ENCODE results near the gene SYF2. TPM values are rescaled to one million over a fixed set of nuclear protein-coding genes. Genes with fewer than 3 reads are reported as not detected.
"Not testable (repeated sequence)": the region's sequence is repeated elsewhere in the genome, so short reads cannot be mapped to it uniquely, and the experiment has no call there.

The SYF2 gene
- total RNA-seq (2014; rRNA removed; shearing (Covaris generic)) (22.9 and 24.6 TPM in 2 replicates), polyA plus RNA-seq (2016; fragmentation: Nextera tagmentation; extraction: Ambion mirVana) (74.5 and 82.6 TPM in 2 replicates)
- long read RNA-seq, transcript SYF2-201 (7 exons, 1,345 nt), result major isoform, 12 of 15 reads
- long read RNA-seq, partial matches to known transcripts, result 2 of 15 reads
- long read RNA-seq, other reads (novel, unspliced or antisense), result 1 of 15 reads

DNA sequence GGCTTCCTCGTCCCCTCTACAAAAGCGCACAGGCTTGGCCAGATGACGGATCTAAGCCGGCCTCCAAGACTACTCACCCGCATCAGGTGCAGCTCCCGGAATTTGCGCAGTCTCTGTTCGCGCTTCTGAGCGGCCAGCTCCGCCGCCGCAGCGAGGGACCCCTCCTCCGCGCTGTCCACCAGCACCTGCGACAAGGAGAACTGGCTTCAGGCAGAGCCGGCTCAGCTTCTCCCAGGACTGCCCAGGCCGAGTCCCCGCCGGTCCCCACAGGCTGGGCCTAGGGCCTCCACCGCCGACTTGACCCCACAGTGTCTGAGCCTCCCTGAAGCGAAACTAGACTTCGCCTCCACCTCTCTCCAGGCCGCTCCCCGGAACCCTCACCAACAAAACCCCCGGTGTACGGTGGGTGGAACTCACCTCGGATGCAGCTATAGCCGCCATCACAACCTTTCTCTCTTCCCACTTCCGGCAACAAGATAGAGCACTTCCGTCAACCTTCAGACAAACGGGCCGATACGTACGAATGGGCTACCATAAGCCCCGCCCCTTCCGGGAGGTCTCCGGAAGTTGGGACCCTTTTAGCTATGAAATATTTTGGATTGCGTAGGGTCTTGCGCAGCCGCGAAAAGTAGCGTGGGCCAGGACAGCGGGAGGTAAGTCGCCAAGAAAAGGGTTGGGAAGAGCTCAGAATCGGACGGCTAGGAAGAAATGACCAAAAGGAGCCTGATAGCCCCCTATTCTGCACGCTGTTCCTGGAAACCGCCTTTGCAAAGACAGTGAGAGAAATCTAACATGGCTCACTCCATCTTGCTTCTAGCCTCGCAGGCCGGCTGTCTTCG lies at the start of gene SYF2:
Gene SYF2, minus strand, starts transcription at position 476 of the 839 bp plus-strand sequence. Its CDS starts 35 bp downstream, at position 441.
- Histone ChIP-seq H3K4me3 (peak within 1 kb of the TSS; percentile 80), H3K36me3 (ENCODE audit: insufficient read depth) (peaks cover 22% of the 10 kb centered on the region), H3K27me3 (ENCODE audit: insufficient read depth) (no peaks in the 10 kb centered on the region), H3K4me1 (ENCODE audit: insufficient read depth) (peaks cover 5% of the 10 kb centered on the region), H3K9me2 (ENCODE audit: insufficient read depth) (no peaks in the 10 kb centered on the region), H3K4me2 (peak within 1 kb of the TSS; percentile 86), H4K20me1 (replicated peaks; ENCODE audit: insufficient read depth) (peaks cover 2% of the 10 kb centered on the region; the same call in 1 of the 2 replicates), H3K27ac (ENCODE audit: low read depth) (peak within 1 kb of the TSS; percentile 93), H3K79me2 (replicated peaks; ENCODE audit: insufficient read depth) (peaks cover 46% of the 10 kb centered on the region), H2AFZ (no peak within 1 kb of the TSS), H3F3A (replicated peaks; ENCODE audit: low read depth) (no peaks in the 10 kb centered on the region)
- DNase-seq (ENCODE audit: low spot score) (peak; percentile 98), ATAC-seq (peak; percentile 91)
- peaks cover 13% of the 10 kb centered on the region for H3K4me1 Mint-ChIP-seq
- no peaks in the 10 kb centered on the region for H3K9me3 Mint-ChIP-seq
- H3K36me3 Mint-ChIP-seq (ENCODE audit: low read depth), result peaks cover 32% of the 10 kb centered on the region
- no peak within 1 kb of the TSS for H3K27ac Mint-ChIP-seq
- H3K4me3 Mint-ChIP-seq, result no peak within 1 kb of the TSS
- H3K27me3 Mint-ChIP-seq (ENCODE audit: insufficient read depth, low read depth, poor library complexity), result peaks cover 2% of the 10 kb centered on the region
- TF ChIP-seq, protein P1, sequence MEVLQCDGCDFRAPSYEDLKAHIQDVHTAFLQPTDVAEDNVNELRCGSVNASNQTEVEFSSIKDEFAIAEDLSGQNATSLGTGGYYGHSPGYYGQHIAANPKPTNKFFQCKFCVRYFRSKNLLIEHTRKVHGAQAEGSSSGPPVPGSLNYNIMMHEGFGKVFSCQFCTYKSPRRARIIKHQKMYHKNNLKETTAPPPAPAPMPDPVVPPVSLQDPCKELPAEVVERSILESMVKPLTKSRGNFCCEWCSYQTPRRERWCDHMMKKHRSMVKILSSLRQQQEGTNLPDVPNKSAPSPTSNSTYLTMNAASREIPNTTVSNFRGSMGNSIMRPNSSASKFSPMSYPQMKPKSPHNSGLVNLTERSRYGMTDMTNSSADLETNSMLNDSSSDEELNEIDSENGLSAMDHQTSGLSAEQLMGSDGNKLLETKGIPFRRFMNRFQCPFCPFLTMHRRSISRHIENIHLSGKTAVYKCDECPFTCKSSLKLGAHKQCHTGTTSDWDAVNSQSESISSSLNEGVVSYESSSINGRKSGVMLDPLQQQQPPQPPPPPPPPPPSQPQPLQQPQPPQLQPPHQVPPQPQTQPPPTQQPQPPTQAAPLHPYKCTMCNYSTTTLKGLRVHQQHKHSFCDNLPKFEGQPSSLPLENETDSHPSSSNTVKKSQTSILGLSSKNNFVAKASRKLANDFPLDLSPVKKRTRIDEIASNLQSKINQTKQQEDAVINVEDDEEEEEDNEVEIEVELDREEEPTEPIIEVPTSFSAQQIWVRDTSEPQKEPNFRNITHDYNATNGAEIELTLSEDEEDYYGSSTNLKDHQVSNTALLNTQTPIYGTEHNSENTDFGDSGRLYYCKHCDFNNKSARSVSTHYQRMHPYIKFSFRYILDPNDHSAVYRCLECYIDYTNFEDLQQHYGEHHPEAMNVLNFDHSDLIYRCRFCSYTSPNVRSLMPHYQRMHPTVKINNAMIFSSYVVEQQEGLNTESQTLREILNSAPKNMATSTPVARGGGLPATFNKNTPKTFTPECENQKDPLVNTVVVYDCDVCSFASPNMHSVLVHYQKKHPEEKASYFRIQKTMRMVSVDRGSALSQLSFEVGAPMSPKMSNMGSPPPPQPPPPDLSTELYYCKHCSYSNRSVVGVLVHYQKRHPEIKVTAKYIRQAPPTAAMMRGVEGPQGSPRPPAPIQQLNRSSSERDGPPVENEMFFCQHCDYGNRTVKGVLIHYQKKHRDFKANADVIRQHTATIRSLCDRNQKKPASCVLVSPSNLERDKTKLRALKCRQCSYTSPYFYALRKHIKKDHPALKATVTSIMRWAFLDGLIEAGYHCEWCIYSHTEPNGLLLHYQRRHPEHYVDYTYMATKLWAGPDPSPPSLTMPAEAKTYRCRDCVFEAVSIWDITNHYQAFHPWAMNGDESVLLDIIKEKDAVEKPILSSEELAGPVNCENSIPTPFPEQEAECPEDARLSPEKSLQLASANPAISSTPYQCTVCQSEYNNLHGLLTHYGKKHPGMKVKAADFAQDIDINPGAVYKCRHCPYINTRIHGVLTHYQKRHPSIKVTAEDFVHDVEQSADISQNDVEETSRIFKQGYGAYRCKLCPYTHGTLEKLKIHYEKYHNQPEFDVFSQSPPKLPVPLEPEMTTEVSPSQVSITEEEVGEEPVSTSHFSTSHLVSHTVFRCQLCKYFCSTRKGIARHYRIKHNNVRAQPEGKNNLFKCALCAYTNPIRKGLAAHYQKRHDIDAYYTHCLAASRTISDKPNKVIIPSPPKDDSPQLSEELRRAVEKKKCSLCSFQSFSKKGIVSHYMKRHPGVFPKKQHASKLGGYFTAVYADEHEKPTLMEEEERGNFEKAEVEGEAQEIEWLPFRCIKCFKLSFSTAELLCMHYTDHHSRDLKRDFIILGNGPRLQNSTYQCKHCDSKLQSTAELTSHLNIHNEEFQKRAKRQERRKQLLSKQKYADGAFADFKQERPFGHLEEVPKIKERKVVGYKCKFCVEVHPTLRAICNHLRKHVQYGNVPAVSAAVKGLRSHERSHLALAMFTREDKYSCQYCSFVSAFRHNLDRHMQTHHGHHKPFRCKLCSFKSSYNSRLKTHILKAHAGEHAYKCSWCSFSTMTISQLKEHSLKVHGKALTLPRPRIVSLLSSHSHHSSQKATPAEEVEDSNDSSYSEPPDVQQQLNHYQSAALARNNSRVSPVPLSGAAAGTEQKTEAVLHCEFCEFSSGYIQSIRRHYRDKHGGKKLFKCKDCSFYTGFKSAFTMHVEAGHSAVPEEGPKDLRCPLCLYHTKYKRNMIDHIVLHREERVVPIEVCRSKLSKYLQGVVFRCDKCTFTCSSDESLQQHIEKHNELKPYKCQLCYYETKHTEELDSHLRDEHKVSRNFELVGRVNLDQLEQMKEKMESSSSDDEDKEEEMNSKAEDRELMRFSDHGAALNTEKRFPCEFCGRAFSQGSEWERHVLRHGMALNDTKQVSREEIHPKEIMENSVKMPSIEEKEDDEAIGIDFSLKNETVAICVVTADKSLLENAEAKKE (CRISPR knock-in tag; IDR thresholded peaks at IDR 0.05), result no peak
- TF ChIP-seq, protein P2, sequence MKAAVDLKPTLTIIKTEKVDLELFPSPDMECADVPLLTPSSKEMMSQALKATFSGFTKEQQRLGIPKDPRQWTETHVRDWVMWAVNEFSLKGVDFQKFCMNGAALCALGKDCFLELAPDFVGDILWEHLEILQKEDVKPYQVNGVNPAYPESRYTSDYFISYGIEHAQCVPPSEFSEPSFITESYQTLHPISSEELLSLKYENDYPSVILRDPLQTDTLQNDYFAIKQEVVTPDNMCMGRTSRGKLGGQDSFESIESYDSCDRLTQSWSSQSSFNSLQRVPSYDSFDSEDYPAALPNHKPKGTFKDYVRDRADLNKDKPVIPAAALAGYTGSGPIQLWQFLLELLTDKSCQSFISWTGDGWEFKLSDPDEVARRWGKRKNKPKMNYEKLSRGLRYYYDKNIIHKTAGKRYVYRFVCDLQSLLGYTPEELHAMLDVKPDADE (IDR thresholded peaks at IDR 0.05), result 0 out of 2 replicates have a peak, but pooled peaks have one; percentile 41
- TF ChIP-seq POLR2AphosphoS5 (IDR thresholded peaks at IDR 0.05; ENCODE audit: low read depth) (peak; percentile 87), EZH2 (IDR thresholded peaks at IDR 0.05; ENCODE audit: low read depth, unreplicated experiment) (no peak), CREB1 (CRISPR knock-in tag; IDR thresholded peaks at IDR 0.05; ENCODE audit: low read depth) (peak; percentile 69), ZNF114 (CRISPR knock-in tag; IDR thresholded peaks at IDR 0.05) (no peak)

DNA sequence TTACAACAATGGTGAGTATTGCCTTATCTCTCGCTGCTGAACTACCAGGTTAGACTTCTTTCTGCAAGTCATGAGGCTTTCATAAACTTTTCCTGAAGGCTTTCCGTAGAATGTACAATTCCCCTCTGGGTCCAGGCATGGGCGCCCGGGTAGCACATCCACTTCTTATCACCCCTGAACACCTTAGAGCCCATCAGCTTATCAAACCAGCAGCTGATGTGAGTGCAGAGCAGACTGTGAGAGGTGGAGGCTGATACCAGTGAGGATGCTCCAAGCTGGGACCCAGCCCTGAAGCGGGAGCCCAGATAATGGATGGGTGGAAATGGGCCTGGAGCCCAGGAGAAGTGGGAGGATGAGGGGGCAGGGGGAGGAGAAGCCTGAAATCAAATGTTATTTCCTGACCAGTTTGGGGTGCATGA lies 47.4 kb upstream of the SYF2 start:
- not testable (repeated sequence) for H2AFZ ChIP-seq; H3K9me3 Mint-ChIP-seq; H3K4me1 ChIP-seq (ENCODE audit: insufficient read depth); H3K27me3 Mint-ChIP-seq (ENCODE audit: insufficient read depth, low read depth, poor library complexity); ATAC-seq; H3K79me2 ChIP-seq (replicated peaks; ENCODE audit: insufficient read depth); H3K27me3 ChIP-seq (ENCODE audit: insufficient read depth); H3K27ac ChIP-seq (ENCODE audit: low read depth); H3K9me2 ChIP-seq (ENCODE audit: insufficient read depth); DNase-seq (ENCODE audit: low spot score); H3F3A ChIP-seq (replicated peaks; ENCODE audit: low read depth); H3K36me3 ChIP-seq (ENCODE audit: insufficient read depth); H3K36me3 Mint-ChIP-seq (ENCODE audit: low read depth); H4K20me1 ChIP-seq (replicated peaks; ENCODE audit: insufficient read depth); H3K4me3 Mint-ChIP-seq; H3K4me1 Mint-ChIP-seq; H3K4me2 ChIP-seq; H3K4me3 ChIP-seq; H3K27ac Mint-ChIP-seq

DNA sequence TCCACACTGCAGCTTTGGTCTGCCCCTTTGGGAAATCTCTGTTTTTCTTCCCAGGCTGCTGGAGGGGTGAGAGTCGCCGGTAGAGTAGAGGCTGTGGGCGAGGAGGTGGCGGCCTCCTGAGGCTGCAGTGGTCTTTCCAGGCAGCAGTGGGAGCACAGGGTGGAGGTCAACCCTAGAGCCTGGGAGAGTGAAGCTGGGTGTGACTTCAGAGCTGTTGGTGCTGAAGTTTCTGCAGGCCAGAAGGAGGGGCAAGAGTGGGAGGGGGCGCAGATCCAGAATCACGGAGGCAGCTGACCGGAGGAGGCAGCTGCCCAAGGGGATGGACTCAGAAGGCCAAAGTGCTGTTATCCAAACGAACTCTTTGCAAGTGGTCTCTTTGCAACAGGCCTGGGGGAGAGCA lies 46.5 kb upstream of the SYF2 start:
- H3K27ac ChIP-seq (ENCODE audit: low read depth); H3K79me2 ChIP-seq (replicated peaks; ENCODE audit: insufficient read depth); H3K9me2 ChIP-seq (ENCODE audit: insufficient read depth); H3K4me3 ChIP-seq; H3K4me2 ChIP-seq; H3K27me3 ChIP-seq (ENCODE audit: insufficient read depth); H3K36me3 ChIP-seq (ENCODE audit: insufficient read depth); H2AFZ ChIP-seq; H3K4me1 ChIP-seq (ENCODE audit: insufficient read depth); H3K4me1 Mint-ChIP-seq; H3K9me3 Mint-ChIP-seq; H4K20me1 ChIP-seq (replicated peaks; ENCODE audit: insufficient read depth); DNase-seq (ENCODE audit: low spot score); H3K4me3 Mint-ChIP-seq; H3K27ac Mint-ChIP-seq; H3K27me3 Mint-ChIP-seq (ENCODE audit: insufficient read depth, low read depth, poor library complexity); H3K36me3 Mint-ChIP-seq (ENCODE audit: low read depth); H3F3A ChIP-seq (replicated peaks; ENCODE audit: low read depth): not testable (repeated sequence)
- ATAC-seq, result peak; percentile 35; the same call in 1 of the 3 replicates
